Measurements from ENCODE around the gene SLC26A6. TPM values are rescaled to one million over a fixed set of nuclear protein-coding genes. Genes with fewer than 3 reads are reported as not detected.

Gene SLC26A6
- total and polyA plus RNA-seq, 2 of the 13 experiments (the other 11 are each of a cell fraction or from before 2014, with no cell fraction given), result 40.7 to 184 TPM

DNA sequence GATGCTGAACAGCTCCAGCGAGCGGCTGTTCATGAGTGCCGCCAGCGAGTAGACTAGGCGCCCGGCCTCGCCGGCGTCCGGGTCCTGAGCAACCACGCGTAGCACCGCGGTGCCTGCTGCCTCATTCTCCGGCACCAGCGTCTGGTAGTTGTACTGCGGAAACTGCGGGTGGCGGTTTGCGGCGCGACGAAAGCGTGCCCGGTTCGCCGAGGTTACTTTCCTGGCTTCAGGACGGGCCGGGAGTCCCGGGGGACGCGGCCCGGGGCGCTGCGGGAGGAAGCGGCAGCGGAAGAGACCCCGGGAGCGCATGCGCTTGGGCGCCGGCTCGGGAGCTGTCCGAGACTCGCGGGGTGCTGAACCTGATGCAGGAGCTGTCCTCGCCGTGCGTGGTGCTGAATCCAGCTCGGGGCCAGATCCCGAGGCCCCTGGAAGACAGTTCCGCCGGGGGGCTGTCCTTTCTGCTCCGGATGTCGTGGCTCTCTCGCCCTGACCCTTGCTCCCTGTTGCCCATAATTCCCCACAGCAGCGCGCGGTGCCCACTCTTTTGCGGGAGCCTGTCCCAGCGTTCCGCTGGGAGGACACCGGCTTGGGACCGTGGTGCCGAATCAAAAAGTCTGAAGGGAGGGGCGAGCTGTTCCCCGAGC, 26.4 kb upstream of the SLC26A6 start (continued):
- TF ChIP-seq RBM22 (optimal IDR thresholded peaks at IDR 0.05; ENCODE audit: low read length) (no peak), REL (CRISPR knock-in tag; conservative IDR thresholded peaks at IDR 0.05) (peak; percentile 100), ZFAT (CRISPR knock-in tag; conservative IDR thresholded peaks at IDR 0.05) (peak; percentile 98), U2AF2 (IDR thresholded peaks at IDR 0.05; ENCODE audit: low read depth, low read length) (0 out of 2 replicates have a peak, but pooled peaks have one; percentile 38), ZSCAN31 (CRISPR knock-in tag; IDR thresholded peaks at IDR 0.05; ENCODE audit: low read depth) (peak; percentile 100), ZNF781 (CRISPR knock-in tag; IDR thresholded peaks at IDR 0.05; ENCODE audit: borderline replicate concordance, not compliant biosample characterization) (peak; percentile 100), MEF2D (CRISPR knock-in tag; IDR thresholded peaks at IDR 0.05) (peak; percentile 99), CBX5 (CRISPR knock-in tag; IDR thresholded peaks at IDR 0.05; ENCODE audit: borderline replicate concordance) (peak; percentile 100), ZNF670 (CRISPR knock-in tag; IDR thresholded peaks at IDR 0.05; ENCODE audit: borderline replicate concordance) (peak; percentile 100), KDM3A (CRISPR knock-in tag; IDR thresholded peaks at IDR 0.05; ENCODE audit: low read depth) (peak; percentile 100), SIX1 (CRISPR knock-in tag; IDR thresholded peaks at IDR 0.05; ENCODE audit: borderline replicate concordance) (peak; percentile 96), TSC22D2 (CRISPR knock-in tag; IDR thresholded peaks at IDR 0.05; ENCODE audit: borderline replicate concordance) (peak; percentile 100), DPF2 (CRISPR knock-in tag; IDR thresholded peaks at IDR 0.05; ENCODE audit: borderline replicate concordance, low read depth) (no peak), MXI1 (IDR thresholded peaks at IDR 0.05; ENCODE audit: borderline replicate concordance, low read depth, low read length) (peak; percentile 99), GPN1 (CRISPR knock-in tag; IDR thresholded peaks at IDR 0.05; ENCODE audit: borderline replicate concordance) (peak; percentile 99), ZNF331 (CRISPR knock-in tag; IDR thresholded peaks at IDR 0.05) (peak; percentile 100), SMAD1 (CRISPR knock-in tag; IDR thresholded peaks at IDR 0.05; ENCODE audit: borderline replicate concordance, low read depth) (peak; percentile 98; the same call in 1 of the 2 replicates), RFX3 (CRISPR knock-in tag; IDR thresholded peaks at IDR 0.05) (peak; percentile 80), ZNF274 (CRISPR knock-in tag; IDR thresholded peaks at IDR 0.05) (peak; percentile 100), POLR2AphosphoS5 (IDR thresholded peaks at IDR 0.05; ENCODE audit: low read depth, low read length) (peak; percentile 66), ZSCAN25 (CRISPR knock-in tag; IDR thresholded peaks at IDR 0.05) (peak; percentile 98), KLF9 (CRISPR knock-in tag; IDR thresholded peaks at IDR 0.05; ENCODE audit: low read depth) (peak; percentile 100), ZMAT3 (CRISPR knock-in tag; conservative IDR thresholded peaks at IDR 0.05) (peak; percentile 100), HNRNPH1 (optimal IDR thresholded peaks at IDR 0.05; ENCODE audit: low read depth, low read length) (no peak)
- TF ChIP-seq, protein P1, sequence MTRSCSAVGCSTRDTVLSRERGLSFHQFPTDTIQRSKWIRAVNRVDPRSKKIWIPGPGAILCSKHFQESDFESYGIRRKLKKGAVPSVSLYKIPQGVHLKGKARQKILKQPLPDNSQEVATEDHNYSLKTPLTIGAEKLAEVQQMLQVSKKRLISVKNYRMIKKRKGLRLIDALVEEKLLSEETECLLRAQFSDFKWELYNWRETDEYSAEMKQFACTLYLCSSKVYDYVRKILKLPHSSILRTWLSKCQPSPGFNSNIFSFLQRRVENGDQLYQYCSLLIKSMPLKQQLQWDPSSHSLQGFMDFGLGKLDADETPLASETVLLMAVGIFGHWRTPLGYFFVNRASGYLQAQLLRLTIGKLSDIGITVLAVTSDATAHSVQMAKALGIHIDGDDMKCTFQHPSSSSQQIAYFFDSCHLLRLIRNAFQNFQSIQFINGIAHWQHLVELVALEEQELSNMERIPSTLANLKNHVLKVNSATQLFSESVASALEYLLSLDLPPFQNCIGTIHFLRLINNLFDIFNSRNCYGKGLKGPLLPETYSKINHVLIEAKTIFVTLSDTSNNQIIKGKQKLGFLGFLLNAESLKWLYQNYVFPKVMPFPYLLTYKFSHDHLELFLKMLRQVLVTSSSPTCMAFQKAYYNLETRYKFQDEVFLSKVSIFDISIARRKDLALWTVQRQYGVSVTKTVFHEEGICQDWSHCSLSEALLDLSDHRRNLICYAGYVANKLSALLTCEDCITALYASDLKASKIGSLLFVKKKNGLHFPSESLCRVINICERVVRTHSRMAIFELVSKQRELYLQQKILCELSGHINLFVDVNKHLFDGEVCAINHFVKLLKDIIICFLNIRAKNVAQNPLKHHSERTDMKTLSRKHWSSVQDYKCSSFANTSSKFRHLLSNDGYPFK (CRISPR knock-in tag; IDR thresholded peaks at IDR 0.05; ENCODE audit: borderline replicate concordance), result peak; percentile 98
- TF ChIP-seq, protein P2, sequence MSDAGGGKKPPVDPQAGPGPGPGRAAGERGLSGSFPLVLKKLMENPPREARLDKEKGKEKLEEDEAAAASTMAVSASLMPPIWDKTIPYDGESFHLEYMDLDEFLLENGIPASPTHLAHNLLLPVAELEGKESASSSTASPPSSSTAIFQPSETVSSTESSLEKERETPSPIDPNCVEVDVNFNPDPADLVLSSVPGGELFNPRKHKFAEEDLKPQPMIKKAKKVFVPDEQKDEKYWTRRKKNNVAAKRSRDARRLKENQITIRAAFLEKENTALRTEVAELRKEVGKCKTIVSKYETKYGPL (CRISPR knock-in tag; IDR thresholded peaks at IDR 0.05), result peak; percentile 100

Data from HepG2 (cell line).